OCI-M2 (cell line): ENCODE measurements around the gene ZMYM1.
"Not testable (repeated sequence)": the region's sequence is repeated elsewhere in the genome, so short reads cannot be mapped to it uniquely, and the experiment has no call there.

Experiments
- DNase-seq: peaks from one replicate; lab custom pipeline; 2025; ENCODE audit not compliant: unreplicated experiment; lab: John Stamatoyannopoulos, UW

ZMYM1 gene

GRCh38 chr1:35079003-35079930 is at the start of gene ZMYM1:
ZMYM1 (plus strand) TSS chr1:35079385; CDS start chr1:35093988, 14,603 bp downstream.
- peak; percentile 35 for DNase-seq

GRCh38 chr1:35029761-35030160 is 49.4 kb upstream of the ZMYM1 start:
- DNase-seq = no peak

GRCh38 chr1:35030338-35030737 is 48.8 kb upstream of the ZMYM1 start:
- no peak for DNase-seq

GRCh38 chr1:35030756-35031446 is 48.3 kb upstream of the ZMYM1 start:
- no peak for DNase-seq

- DNase-seq = no peak
Observed at GRCh38 chr1:35032384-35032739, 46.8 kb upstream of the ZMYM1 start.

GRCh38 chr1:35033346-35033745 is 45.8 kb upstream of the ZMYM1 start:
- no peak for DNase-seq

- DNase-seq = no peak
Observed at GRCh38 chr1:35036621-35037020, 42.6 kb upstream of the ZMYM1 start.

GRCh38 chr1:35037206-35037605 is 42.0 kb upstream of the ZMYM1 start:
- no peak for DNase-seq

GRCh38 chr1:35038723-35039122 is 40.5 kb upstream of the ZMYM1 start:
- no peak for DNase-seq

GRCh38 chr1:35043498-35043897 is 35.7 kb upstream of the ZMYM1 start:
- no peak for DNase-seq

GRCh38 chr1:35044431-35044830 is 34.8 kb upstream of the ZMYM1 start:
- no peak for DNase-seq

GRCh38 chr1:35046730-35047129 is 32.5 kb upstream of the ZMYM1 start:
- no peak for DNase-seq

GRCh38 chr1:35047188-35047858 is 31.9 kb upstream of the ZMYM1 start:
- no peak for DNase-seq

GRCh38 chr1:35049116-35049515 is 30.1 kb upstream of the ZMYM1 start:
- no peak for DNase-seq

GRCh38 chr1:35053433-35053832 is 25.8 kb upstream of the ZMYM1 start:
- DNase-seq = no peak

GRCh38 chr1:35054282-35054681 is 24.9 kb upstream of the ZMYM1 start:
- DNase-seq = not testable (repeated sequence)

- DNase-seq = not testable (repeated sequence)
Observed at GRCh38 chr1:35058321-35058720, 20.9 kb upstream of the ZMYM1 start.

GRCh38 chr1:35058988-35059387 is 20.2 kb upstream of the ZMYM1 start:
- no peak for DNase-seq

GRCh38 chr1:35062518-35063196 is 16.5 kb upstream of the ZMYM1 start:
- DNase-seq = no peak

- DNase-seq = no peak
Observed at GRCh38 chr1:35064265-35064664, 14.9 kb upstream of the ZMYM1 start.

GRCh38 chr1:35069746-35070145 is 9.4 kb upstream of the ZMYM1 start:
- DNase-seq = no peak
